ENCODE results near the gene C10orf90.

C10orf90 gene

DNA sequence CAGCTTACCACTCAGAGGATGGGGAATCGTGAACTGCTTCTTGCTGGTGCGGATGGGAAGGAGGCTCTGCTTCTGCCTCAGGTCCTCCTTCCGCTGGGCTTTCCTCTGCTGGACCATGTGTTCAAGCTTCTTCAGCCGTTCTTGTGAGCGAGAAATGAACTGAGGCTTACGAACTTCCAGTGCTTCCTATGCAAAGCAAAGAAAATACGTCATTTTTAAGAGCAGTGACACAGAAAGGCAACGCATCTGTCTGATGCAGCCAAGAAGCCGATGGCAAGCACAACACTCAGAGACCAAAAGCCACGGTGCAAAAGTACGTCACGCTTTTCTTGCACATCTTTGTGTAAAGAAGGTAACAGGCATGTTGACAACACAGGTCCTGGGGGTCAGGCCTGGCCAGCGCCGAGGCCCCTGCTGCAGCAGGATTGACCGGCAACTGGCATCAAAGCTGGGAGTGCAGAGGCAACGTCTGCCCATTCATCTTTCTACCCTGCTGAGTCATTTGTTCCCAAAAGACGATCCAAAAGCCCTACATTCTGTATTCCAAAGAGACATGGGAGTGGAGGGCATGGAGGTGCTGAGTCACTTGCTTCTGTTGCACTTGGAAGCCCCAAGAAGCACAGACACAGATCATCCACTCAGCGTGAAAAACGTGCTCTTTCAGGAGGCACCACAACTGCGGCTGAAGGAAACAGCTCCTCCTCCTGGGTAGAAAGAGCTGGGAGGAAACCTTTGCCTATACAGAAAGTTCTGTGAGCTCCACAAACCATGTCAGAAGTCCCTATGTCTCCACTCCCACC, 211.3 kb downstream of the C10orf90 start:
- no peak for DNase-seq

- no peak for DNase-seq
Measured at GRCh38 chr10:126458466-126458865, 212.0 kb downstream of the C10orf90 start.

DNA sequence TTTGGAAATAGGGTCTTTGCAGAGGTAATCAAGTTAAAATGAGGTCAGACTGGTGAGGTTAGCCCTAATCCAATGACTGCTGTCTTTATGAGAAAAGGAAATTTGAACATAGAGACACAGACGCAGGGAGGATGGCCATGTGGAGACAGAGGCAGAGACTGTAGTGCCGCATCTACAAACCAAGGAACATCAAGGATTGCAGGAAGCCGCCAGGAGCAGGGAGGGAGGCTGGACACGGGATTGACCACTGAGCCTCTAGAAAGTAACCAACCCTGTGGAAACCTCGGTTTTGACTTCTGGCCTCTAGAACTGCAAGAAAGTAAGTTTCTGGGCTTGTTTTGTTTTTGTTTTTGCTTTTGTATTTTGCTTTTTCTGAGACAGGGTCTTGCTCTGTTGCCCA, 213.9 kb downstream of the C10orf90 start:
- DNase-seq: no peak

- DNase-seq: no peak
Measured at GRCh38 chr10:126455766-126456405, 214.6 kb downstream of the C10orf90 start.

- no peak for DNase-seq
Measured at GRCh38 chr10:126455036-126455765, 215.3 kb downstream of the C10orf90 start.

GRCh38 chr10:126454045-126454751, 216.3 kb downstream of the C10orf90 start:
- no peak for DNase-seq

GRCh38 chr10:126452245-126452644, 218.2 kb downstream of the C10orf90 start:
- no peak for DNase-seq

- no peak for DNase-seq
Measured at GRCh38 chr10:126448091-126448490, 222.4 kb downstream of the C10orf90 start.

- DNase-seq: no peak
Measured at GRCh38 chr10:126439942-126440341, 230.6 kb downstream of the C10orf90 start.

DNA sequence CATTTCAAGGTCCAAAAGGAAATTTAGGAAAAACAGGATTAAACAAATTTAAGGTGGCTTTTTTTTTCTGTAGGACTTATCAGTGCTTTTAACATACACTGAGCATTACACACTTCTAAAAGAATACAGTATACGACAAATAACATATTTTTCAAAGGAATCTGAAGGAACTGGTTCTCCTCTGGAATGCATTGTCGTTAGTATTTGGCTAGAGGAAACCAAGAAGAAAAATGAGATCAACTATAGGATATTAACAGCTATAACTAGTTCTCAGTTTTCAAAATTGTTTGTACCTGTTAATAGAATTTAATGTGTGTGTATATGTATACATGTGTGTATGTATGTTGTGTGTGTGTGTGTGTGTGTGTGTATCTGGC, 232.1 kb downstream of the C10orf90 start:
- DNase-seq: no peak

DNA sequence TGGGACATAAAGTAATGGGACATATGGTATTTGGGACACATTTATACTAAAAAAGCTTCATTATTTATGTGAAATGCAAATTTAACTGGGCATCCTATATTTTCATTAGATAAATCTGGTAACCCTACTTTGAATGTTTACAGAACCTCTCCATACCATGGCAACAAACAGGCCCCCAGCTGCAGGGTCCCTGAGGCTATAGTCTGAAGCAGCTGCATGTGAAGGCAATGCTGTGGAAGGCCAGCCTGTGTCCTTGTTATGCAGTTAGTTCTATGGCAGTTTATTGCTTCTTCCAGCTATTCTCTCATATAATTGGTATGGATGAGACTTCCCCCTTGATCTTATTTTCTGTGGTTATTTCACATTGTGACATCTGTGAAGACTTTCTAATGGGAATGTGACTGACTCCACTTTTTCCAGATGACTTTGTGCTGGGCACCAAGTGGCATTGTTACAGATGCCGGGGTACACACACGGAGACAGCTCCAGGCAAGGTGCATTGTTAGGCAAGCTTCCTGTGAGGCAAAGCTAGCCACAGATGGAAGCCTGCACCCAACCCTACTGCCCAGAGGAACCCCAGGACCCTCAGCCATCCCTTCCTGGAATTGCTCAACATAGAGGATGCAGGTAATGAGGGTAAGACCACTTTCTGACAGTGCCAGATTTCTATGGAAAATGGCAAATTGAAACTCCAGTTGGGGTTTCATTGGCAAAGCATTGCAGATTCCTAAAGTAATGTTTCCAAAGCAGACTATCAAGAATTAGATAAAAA, 232.7 kb downstream of the C10orf90 start:
- DNase-seq: no peak

DNA sequence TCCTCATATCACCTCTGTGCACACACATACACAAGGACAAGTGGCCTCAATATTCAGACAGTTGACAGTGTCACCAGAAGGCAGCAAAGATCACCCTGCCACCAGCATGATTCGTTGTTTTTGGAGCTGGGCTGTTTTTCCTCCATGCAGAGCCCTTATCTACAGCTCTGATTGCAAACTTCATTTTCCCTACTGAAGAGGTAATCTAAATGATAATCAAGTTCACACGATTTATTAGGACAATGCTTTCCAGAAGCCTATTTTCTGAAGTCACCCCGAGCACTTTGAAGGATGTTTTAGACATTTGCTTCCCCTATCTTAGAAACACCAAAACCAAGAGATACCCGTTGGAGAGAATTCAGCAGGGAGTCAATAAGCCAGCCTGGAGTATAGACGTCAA, 236.3 kb downstream of the C10orf90 start:
- no peak for DNase-seq

DNA sequence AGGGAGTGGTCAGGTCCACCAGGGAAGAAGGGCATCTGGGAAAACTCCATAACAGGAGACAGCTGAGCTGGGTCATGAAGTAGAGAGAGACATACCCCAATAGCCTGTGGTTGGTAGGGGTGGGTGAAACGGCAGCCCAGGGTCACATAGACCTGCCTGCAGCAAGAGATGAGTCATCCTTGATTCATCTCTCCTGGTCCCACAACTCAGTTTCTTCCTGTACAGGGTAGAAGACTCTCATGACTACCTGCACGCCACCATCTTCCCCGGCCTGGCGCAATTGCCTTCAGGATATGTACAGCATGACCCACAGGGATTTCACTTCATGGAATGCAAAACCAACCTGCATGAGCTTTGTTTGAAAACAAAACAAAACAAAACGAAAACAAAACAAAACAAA, 237.1 kb downstream of the C10orf90 start:
- DNase-seq: no peak

DNA sequence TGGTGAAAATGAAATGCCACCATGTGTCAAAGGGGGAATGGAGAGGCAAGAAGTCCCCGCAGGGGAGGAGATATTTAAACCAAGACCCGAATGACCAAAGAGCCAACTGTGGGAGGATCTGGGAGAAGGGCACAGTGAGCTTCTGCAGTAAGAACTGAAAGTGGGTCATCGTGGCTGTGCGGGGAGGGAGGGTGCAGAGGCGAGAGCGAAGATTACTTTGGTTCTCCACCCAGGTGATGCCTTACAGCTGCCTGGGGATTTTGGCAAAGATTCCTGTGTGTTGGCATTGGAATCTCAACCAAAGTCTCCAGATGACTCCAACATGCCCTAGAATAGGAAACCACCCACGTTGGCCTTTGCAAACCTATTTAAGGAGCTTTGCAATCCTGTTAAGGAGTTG, 238.0 kb downstream of the C10orf90 start:
- DNase-seq: no peak

- DNase-seq: no peak
Measured at GRCh38 chr10:126431816-126432215, 238.7 kb downstream of the C10orf90 start.

DNA sequence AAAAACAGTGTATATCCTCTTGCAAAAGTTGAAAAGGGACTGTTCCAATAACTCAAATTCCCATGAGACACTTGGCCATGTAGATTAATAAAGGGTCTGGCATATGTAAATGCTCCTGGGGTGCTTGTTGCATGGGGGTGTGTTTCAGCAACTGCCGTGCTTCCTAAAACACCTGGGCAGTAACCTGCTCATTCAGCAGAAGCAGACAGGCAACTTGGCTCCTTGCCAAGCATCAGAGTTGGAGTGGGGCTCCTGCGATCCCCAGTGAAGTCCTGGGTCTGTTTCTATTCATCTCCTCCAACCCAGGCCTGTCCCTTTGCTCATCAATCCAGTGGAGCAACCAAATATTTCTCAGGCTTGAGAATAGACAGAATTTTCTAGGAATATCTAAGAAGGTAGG, 240.0 kb downstream of the C10orf90 start:
- no peak for DNase-seq

DNA sequence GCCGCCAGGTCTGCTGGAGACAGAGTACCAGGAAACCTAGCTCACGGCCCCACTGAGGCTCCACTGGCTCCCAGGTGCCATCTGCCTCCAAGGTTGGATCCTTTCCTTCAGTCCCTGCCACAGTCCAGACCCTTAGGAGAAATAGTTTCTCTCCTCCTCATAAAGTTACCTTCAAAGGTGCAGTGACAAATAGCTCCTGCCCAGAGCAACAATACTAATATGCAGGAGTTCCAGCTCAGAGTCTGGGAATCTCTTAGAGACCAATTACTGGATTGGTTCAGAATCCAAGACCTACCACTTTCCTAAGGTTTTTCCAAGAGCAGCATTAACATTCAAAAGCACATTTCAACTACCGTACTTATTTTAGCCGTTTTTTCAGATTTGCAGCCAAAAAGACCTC, 241.2 kb downstream of the C10orf90 start:
- DNase-seq: no peak

- no peak for DNase-seq
Measured at GRCh38 chr10:126425489-126426065, 244.9 kb downstream of the C10orf90 start.

DNA sequence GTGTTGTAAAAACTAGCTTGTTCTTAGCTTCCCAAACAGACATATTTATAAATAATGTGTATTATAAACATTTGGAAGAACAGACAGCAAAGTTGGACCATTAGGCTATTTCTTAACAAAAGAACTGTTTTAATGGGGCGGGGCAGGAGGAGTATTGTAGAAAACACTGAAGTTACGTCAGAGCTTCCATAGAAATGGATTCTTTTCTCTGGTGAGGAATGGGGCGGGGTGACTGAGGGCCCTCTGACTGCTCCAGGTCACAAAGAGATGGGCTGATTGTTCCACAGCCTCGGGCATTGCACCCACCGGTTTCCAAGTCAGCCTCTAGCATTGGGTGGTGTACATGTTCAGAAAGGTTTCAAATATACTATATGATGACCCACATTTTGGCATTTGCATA, 245.5 kb downstream of the C10orf90 start:
- no peak for DNase-seq

DNA sequence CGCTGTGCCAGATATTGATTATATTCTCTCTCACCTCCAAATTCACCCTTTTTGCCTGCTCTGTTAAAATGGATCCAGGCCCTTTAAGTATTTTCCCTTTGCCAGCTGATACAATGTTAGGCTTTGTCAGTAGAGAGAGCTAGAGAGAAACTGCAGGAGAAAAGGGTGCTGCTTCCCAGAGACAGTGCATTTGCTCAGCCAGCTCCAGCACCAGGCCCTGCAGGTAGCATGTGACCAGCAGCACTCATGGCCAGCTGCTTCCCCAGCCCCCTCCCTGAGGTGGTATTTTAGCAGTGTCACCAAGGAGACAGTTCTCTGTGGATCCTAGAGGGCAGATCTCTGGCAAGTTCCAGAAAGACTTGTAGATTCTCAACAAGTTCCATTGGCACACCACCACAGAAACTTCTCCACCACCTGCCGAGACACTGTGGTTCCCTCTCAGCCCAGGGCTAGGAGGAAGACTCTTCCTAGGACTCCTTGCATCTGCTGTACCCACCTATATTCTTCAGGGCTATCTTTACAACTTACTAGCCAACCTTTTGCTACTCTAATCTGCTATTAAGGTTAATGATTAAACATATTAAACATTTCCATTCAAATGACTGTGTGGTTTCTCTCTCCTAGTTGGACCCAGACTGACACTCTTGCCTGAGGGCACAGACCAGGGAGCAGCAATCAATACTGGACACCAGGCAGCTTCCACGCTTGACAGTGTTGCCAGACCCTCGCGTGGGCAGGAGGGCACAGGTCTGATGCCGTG, 246.6 kb downstream of the C10orf90 start:
- DNase-seq: no peak

GRCh38 chr10:126422567-126422966, 247.9 kb downstream of the C10orf90 start:
- no peak for DNase-seq

Measured in inflammatory macrophage (primary cell).